Erythroblast (primary cell): ENCODE results near the gene PARD6B.

Experiments used
- DNase-seq, 2 experiments: peaks; one replicate each; lab custom pipeline; 2025; lab: John Stamatoyannopoulos, UW
- GATA1 ChIP-seq: IDR thresholded peaks from 2 replicates; pipeline ENCODE4 v1.6.1; 2011; ENCODE audit warnings: low read depth, mild to moderate bottlenecking, control low read depth, low read length, moderate library complexity
- POLR2A ChIP-seq: IDR thresholded peaks from 2 replicates; pipeline ENCODE4 v1.6.1; 2011; ENCODE audit warnings: mild to moderate bottlenecking, low read length

PARD6B gene

DNA sequence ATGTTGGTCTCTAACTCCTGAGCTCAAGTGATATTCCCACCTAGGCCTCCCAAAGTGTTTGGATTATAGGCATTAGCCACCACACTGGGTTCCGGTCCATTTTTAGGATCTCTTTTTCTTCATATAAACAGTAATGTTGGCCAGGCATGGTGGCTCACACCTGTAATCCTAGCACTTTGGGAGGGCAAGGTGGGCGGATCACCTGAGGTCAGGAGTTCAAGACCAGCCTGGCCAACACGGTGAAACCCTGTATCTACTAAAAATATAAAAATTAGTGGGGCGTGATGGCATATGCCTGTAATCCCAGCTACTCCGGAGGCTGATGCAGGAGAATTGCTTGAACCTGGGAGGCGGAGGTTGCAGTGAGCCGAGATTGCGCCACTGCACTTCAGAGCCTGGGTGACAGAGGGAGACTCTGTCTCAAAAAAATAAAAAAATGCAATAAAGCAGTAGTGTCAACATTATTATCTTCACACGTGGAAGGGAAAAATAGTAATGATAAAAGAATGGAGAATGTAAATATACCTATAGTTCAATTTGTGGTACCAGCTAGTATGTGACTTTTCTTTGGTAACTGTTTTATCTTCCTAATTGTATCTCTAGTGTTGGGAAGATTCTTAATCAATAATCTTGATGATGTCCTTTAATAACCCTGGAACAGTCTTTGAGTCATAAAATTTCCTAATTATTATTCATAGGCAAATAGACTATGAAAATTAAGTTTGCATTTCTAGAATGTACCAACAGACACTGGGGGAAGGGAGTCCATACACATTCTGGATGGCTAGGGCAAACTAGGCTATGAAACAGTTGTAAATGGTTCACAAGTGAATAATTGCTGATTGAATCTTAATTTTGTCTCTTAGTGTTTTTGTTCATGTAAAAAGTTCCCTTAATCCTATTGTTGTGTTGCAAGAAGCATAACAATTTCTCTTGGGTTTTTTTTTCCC lies 3.6 kb downstream of the PARD6B start:
- DNase-seq, result no peak
- TF ChIP-seq GATA1 (no peak), POLR2A (no peak)

DNA sequence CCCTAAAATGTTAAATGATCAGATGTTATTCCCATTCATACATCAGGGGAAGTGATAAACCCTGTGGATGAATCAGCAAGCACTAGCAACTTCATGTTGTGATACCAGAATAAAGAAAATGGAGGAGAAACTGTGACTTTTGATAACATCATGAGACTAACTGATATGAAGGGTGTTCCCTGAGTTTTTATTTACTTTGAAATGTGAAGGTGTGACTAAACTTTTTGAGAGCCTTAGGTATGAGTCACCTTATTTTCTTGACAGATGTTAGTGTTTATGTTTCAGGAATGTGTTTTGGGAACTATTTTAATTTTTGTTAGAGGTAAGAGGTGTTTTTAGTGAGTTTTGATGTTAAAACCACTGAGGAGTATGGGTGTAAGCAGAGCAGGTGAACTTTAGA lies 4.4 kb downstream of the PARD6B start:
- TF ChIP-seq GATA1 (no peak), POLR2A (no peak)
- DNase-seq, result peak; percentile 58 to 60

DNA sequence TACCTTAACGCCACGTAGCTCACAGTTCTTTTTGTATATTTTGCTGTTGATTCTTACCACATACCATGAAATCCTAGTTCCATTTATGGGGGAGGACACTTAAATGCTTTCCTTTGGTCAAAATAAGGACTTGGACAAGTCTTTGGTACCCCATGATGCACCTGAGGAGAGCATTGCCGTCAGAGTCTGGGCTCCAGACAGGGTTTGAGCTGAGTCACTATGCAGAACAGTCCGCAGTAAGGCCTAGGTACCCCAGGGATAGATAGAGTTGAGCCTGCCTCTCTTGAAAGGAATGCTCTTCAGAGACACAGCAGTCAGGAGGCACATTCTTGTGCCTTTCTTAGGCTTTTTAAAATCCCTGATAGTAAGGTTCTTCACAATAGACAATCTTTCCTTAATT lies 6.0 kb downstream of the PARD6B start:
- no peak for TF ChIP-seq POLR2A
- no peak for TF ChIP-seq GATA1
- no peak for DNase-seq

DNA sequence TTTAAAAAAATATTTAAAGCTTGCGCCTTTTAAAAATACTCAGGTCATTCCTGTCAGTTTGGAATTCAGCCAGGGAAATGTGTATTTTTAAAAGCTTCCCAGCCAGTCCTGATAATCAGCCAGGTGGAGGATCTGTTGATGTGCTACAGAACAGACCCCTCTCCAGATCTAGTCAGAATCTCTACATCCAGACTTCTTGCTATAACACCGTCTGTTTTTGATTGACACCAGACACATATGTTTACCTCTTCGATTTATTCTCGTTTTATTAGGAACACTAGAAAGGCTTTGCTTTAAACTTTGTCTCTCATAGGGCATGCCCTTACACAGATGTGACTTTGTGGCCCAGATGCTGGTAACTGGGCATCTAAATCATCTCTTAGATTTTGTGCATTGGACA lies 11.7 kb downstream of the PARD6B start:
- DNase-seq, result no peak
- no peak for TF ChIP-seq POLR2A
- no peak for TF ChIP-seq GATA1

DNA sequence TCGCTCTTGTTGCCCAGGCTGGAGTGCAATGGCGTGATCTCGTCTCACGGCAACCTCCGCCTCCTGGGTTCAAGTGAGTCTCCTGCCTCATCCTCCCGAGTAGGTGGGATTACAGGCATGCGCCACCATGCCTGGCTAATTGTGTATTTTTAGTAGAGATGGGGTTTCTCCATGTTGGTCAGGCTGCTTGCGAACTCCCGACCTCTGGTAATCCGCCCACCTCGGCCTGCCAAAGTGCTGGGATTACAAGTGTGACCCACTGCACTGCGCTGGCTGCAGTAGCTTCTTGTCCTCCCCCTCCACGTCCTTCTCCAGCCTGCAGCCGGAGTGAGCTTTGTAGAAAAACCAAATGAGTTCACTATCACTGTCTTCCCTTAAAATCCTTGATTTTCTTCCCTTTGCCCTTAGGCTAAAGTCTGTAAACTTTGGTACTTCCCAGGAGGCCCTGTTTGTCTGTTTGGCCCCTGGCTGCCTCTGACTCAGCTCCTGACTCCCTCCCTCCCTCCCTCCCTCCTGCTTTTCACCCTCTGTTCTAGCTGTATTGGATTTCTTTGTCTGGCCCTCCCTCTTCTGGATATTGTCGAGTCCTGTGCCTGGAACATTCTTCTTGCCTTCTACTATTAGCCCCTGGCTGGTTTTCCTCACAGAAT lies 12.9 kb downstream of the PARD6B start:
- peak in 1 of 2 experiments; percentile 42 for DNase-seq
- TF ChIP-seq GATA1 (no peak), POLR2A (no peak)

DNA sequence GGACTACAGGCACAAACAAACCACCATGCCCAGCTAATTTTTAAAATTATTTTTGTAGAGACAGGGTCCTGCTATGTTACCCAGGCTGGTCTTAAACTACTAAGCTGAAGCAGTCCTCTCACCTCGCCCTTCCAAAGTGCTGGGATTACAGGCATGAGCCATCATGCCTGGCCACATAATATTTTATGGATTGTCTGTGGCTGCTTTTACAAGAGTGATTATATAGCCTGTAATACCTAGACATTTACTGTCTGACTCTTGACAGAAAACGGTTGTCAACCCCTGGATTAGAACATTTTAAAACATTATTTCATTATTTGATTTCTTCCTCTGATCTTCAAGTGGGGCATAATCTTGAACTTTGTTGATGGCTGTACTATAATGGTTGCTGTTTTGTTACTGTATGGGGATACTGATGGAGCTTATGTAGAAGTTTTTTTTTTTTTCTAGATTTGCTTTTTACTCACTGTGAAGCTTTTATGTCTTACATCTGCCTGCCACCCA lies 14.3 kb downstream of the PARD6B start:
- no peak for TF ChIP-seq GATA1
- no peak for TF ChIP-seq POLR2A
- no peak for DNase-seq

DNA sequence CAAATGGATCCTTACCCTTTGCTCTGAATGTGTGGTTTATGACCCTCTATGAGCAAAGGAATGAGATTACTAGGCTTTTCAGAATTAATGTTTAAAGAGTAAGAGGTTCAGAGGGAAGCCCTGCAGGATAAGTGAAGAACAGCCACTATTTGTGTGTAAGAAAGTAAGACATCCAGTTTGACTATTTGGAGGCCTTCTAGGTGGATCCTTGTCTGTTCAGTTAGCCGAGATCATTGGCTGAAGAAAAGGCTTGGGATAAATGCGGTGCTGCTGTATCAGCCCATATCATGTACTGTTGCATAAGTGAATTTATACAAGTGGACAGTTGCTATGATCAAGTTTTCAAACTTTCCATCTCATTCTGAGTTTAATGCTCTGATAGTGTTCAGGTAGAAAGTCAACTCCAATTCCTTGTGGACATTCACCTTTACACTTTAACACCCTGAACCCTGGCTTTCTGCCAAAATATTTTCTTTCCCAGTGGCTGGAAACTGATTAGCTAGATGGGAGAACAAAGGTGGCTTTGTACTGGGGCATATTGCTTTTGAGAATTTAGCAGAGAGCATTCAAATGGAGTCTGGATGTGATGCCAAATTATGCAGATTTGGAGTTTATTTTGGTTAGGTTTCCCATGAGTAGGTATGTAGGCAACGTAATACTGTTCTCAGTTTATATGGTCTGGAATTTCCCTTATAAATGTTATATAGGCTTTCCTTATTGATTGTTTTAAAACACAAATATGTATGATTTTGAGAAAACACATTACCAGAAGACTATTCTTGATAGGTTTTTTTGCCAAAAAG lies 15.0 kb downstream of the PARD6B start:
- no peak for DNase-seq
- TF ChIP-seq POLR2A, result no peak
- TF ChIP-seq GATA1, result no peak

DNA sequence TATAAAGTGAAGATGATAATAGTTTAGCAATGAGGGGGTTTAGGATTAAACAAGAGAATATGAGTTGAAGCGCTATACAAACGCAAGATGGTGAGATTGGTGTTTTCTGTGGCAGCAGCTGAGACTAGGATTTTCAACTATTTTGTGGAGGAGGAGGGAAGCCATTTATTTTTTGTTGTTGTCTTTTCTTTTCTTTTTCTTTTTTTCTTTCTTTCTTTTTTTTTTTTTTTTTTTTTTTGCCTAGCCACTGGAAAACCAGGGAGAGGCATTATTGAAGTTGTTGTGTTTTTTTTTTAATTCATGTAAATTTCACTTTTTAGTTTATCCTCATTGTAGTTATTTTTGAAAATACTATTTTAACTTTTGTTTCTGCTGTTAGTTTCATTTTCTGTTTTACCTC lies 15.9 kb downstream of the PARD6B start:
- no peak for TF ChIP-seq GATA1
- no peak for TF ChIP-seq POLR2A
- DNase-seq, result no peak

DNA sequence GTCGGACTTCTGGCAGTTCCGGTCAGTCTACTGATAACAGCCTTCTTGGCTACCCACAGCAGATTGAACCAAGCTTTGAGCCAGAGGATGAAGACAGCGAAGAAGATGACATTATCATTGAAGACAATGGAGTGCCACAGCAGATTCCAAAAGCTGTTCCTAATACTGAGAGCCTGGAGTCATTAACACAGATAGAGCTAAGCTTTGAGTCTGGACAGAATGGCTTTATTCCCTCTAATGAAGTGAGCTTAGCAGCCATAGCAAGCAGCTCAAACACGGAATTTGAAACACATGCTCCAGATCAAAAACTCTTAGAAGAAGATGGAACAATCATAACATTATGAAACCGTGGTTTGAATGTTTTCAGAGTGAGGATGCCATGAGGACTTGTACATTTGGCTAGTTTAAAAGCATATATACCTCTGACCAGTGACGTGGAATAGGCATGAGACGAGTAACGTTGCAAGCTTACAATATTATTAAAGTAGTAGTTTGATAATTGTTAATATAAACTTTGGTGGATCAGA lies 18.8 kb downstream of the PARD6B start:
- no peak for TF ChIP-seq POLR2A
- no peak for TF ChIP-seq GATA1
- DNase-seq, result no peak

DNA sequence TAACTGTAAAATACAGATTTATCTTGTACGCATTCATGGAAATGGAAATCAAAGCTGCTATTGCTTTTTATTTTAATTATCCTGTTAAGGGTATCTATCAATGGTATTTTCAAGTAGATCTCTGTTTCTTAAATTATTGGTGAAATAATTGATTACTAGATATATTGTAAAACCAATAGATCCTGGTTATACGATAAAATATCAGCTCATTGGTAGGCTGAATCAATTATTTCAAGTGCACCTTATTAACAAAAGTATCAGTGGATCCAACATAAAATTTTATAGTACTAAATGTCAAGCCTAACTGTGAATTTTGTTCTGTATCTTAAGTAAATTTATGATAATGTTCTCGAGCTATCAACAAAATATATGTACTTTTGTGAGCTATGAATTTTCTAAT lies 21.8 kb downstream of the PARD6B start:
- no peak for DNase-seq
- TF ChIP-seq POLR2A (no peak), GATA1 (no peak)

DNA sequence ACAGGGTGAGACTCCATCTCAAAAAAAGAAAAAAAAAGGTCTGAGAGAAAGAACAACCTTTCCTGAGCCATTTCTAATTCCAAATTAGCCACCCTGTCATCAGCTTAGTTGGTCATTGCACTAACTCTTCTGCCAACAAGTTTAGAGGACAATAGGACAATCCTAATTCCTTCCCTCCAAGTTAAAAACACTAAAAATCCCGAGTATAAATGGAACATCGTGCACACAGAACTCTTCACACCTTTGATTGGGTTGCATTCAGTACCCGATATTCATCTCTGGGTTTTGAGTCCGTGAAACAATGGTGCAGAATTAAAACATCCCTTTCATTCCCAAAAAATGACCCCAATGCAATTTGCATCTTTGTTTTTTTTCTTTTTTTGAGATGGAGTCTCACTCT lies 23.0 kb downstream of the PARD6B start:
- no peak for TF ChIP-seq GATA1
- TF ChIP-seq POLR2A, result no peak
- no peak for DNase-seq

DNA sequence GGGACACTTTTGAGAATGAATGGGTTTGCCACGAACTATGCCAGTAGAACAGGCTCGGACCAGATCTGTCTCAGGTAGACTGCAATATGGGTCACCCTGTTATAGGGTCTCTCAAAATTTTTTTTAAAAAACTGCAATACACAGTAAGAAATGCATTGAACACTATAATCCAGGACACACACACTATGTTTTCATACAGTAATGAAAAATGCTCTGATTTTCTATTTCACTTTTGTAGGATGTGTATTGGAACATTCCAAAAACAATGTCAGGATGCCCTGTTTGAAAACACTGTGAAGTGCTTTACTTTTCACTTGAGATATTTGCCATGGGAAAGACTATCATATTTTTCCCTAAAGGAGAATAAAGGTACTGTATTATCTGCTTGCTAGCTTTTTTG lies 25.1 kb downstream of the PARD6B start:
- TF ChIP-seq POLR2A (no peak), GATA1 (no peak)
- DNase-seq, result no peak

DNA sequence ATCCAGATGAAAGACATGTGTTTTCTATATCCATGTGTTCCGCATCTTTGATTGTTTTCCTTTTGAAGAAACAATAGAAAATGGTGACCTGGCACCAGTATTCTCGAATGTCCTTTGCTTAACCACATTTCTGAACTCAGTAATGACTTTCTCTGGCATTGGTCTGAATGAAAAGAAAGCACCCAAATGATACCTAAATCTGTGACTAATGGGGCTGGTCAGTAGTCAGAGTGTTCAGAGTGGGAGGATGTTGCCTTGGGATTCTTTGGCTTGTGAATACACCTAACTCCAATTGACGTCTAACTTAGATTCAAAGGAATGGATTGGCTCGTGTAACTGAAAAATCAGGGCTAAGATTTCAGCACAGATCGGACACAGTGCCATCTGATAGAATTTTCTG lies 27.1 kb downstream of the PARD6B start:
- no peak for DNase-seq
- TF ChIP-seq POLR2A, result no peak
- no peak for TF ChIP-seq GATA1

DNA sequence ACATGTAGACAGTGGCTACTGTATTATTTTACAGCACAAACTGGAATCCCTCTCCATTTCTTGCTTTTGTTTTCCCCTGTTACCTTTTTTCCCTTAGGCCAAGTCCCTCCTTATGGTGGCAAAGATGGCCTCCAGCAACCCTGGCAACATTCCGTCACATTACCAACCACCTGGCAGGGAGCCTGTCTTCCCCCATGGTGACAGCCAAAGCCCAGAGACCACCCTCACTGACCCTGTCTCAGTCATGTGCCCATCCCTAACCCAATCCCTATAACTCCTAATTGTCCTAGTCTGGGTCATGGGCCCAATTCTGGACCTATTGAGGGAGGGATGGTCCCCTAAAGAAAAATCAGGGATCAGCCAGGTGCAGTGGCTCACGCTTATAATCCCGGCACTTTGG lies 27.6 kb downstream of the PARD6B start:
- no peak for DNase-seq
- TF ChIP-seq GATA1 (no peak), POLR2A (no peak)
